Anterior cingulate cortex (tissue), 58 donors: Measurements from ENCODE around the gene COA1.

ENCODE experiments used
- DNase-seq, 58 donors: peaks; one replicate each; lab custom pipeline; 2025; lab: John Stamatoyannopoulos, UW

The COA1 gene

GRCh38 chr7:43658718-43659548 is 70.4 kb downstream of the COA1 start:
- no peak for DNase-seq

GRCh38 chr7:43656997-43657396 is 72.3 kb downstream of the COA1 start:
- DNase-seq = no peak

- no peak for DNase-seq
These were observed 73.7 kb downstream of the COA1 start for GRCh38 chr7:43655584-43655983.

GRCh38 chr7:43653891-43654504 is 75.3 kb downstream of the COA1 start:
- no peak for DNase-seq

- DNase-seq = no peak
These were observed 75.9 kb downstream of the COA1 start for GRCh38 chr7:43653466-43653865.

- no peak for DNase-seq
These were observed 77.0 kb downstream of the COA1 start for GRCh38 chr7:43652364-43652763.

DNA sequence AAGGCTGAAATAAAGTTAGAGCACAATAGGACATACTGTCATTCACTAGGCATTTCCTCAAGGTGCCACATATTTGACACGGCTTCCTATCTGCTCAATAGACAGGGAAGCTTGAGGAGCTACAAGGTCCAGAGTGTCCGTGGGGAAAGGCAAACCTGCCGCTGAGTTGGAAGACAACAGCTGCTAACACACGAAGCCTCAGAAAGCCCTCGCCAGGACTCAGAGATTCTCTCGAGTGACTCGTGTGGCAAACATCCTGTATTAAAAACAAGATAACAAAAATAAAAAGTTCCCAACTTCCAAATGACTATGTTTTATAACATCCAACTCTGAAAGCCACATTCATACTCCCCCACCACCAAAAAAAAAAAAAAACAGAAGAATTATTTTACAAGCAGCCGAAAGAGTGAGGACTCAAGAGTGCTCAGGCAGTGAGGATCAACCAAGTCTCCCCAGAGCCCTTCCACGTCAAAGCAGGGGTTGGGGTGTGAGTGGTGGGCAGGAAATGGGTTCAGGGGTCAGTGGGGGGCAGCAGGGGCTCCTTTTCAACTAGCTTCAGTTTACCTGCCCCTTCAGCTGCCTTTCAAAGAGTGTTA is 78.8 kb downstream of the COA1 start:
- no peak for DNase-seq

DNA sequence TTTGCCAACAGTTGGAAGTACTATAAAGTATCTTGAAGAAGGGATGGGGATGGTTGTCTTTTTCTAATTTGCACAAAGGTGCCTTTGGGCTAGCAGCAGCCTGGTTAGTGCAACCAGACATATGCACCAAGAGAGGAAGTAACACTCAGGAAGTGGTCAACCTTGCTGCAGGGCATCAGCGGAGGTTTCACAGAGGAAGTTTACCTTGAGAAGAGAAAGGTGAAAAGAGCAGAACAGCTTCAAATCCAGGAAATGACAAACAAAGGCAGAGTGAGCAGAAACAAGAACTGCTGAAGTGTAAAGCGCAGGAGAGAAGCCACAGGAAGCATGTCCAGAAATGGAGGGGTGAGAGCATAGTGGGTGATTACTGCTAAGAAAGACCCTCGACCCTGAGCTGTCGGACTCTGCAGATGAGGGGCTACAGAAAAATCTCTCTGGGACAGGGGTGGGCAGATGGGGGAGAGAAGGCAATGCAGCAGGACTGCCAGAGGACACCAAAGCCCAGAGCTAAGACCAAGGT is 79.5 kb downstream of the COA1 start:
- DNase-seq = no peak

DNA sequence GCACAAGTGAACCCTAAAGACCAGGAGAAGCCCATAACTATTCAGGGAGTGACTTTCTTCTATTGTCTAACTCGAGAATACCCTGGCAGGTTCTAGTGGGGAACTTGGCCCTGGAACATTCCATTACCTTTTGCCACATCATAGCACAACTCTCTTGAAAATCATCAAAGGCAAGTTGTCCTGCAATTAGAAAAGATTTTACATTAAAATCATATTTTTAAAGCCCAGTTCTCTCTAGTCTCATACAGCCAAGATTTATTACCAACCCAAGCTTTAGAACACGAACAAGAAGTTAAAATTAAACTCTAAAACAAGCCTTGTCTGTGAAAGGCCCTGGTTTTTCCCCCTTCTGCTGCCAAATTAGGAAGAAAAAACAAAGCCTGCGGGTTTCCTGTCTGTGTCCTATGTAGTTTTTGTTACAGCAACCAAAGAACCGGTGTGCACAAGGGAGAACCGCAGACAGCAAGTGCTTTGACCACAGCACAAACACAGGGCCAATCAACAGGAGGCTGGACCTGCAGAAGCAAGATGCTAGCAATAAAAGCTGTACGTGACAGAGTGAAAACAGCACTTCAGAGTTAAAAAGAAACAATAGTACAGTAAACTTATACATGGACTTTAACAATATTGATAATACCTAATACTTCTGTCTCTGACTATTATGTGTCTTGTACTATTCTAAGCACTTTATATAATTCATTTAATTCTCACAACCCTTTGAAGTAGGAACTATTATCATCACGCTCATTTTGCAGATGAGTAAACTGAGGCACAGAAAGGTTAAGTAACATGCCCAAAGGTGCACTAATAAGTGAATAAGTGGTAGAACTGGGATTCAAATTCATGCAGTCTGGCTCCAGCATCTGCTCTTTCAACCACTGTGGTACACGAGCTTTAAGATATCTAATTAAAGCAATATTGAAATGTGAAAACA is 80.6 kb downstream of the COA1 start:
- peak in 18 of 58 donors; percentile 11 to 73 (median 22) for DNase-seq

- DNase-seq = peak in 54 of 58 donors; percentile 9 to 92 (median 71)
These were observed 81.5 kb downstream of the COA1 start for GRCh38 chr7:43647673-43648472.

DNA sequence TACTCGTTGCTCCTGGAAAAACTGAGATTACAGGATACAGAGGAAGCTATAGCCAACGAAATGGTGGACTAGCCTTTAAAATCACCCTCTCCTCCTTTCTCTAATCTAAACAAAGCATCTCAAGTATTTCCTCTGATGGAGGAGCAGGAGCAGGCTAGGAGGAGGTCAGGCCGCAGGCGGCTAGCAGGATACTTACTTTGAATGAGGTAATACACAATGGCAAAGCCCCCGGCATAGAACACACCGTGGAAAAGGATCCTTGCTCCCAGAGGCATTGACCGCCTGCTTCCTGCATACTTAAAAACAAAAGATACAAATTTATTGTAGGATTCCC is 82.0 kb downstream of the COA1 start:
- no peak for DNase-seq

GRCh38 chr7:43646603-43647338 is 82.6 kb downstream of the COA1 start:
- DNase-seq = peak in 31 of 58 donors; percentile 17 to 65 (median 37)

- no peak for DNase-seq
These were observed 83.6 kb downstream of the COA1 start for GRCh38 chr7:43645699-43646226.

DNA sequence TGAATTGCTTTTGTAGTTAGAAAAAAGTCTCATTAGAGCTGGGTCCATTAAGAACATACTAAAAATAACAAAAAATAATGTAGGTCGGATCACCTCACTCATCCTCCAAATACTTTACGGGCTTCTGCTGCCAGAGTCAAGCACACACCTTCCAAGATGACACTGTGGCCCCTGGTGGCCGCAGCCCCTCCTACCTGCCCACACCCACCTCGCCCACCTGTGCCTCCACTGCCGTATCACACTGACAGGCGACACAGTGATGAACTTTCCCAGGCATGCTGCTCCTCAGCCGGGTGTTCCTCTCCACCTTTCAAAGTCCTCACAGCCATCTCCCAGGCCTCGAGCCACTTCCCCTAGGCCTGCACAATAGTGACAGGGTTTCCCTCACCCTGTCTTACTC is 85.5 kb downstream of the COA1 start:
- no peak for DNase-seq

- DNase-seq = no peak
These were observed 86.3 kb downstream of the COA1 start for GRCh38 chr7:43642897-43643630.

DNA sequence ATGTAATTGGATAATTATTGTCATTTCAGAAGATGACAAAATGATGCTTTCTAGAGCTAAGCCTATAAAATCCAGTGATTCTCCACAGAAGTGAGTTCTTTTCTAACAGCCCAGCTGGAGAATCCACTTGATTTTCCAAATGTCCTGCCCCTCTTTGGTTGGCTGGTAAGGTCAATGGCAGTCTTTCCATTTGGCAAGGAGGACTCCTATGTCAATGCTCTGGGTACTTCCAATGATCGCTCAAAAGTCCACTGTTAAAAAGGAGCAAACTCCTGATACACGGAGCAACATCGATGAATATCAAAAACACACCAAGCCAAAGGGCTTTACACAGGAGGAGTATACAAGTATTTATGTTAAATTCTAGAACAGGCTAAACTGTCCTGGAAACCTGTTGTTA is 88.6 kb downstream of the COA1 start:
- DNase-seq = no peak

GRCh38 chr7:43639858-43640491 is 89.3 kb downstream of the COA1 start:
- peak in 8 of 58 donors; percentile 4 to 30 (median 13) for DNase-seq
